OCI-LY1 (cell line): ENCODE results near the gene OR2J3.

Source experiments
- H2AFZ ChIP-seq: fragments of 200-600 bp; sonication (generic), shearing (Covaris generic); 2 replicates; pipeline ENCODE4 v1.6.0; 2014; ENCODE audit warnings: antibody characterized with exemption, mild to moderate bottlenecking, low read length
- H3F3A ChIP-seq: fragments of 200-600 bp; sonication (generic), shearing (Covaris generic); 2 replicates; pipeline ENCODE4 v1.6.0; 2014; ENCODE audit warnings: mild to moderate bottlenecking, antibody characterized with exemption, low read length, moderate library complexity; ENCODE audit not compliant: insufficient read depth
- H3K27ac ChIP-seq: fragments of 200-600 bp; sonication (generic); 2 replicates; pipeline ENCODE4 v1.5.1; 2014; ENCODE audit warnings: low read length, mixed run types, mild to moderate bottlenecking, low read depth; ENCODE audit not compliant: poor library complexity, severe bottlenecking
- H3K27me3 ChIP-seq: fragments of 200-600 bp; sonication (generic); 2 replicates; pipeline ENCODE4 v1.6.0; 2014; ENCODE audit warnings: antibody characterized with exemption, mild to moderate bottlenecking, low read length, moderate library complexity; ENCODE audit not compliant: insufficient read depth
- H3K36me3 ChIP-seq: fragments of 200-600 bp; sonication (generic); 2 replicates; pipeline ENCODE4 v1.6.1; 2014; ENCODE audit warnings: mild to moderate bottlenecking, antibody characterized with exemption, low read length, moderate library complexity, mixed read lengths; ENCODE audit not compliant: insufficient read depth
- H3K4me1 ChIP-seq: fragments of 200-600 bp; sonication (generic); 2 replicates; pipeline ENCODE4 v1.5.1; 2014; ENCODE audit warnings: mild to moderate bottlenecking, low read length, moderate library complexity; ENCODE audit not compliant: insufficient read depth, severe bottlenecking
- H3K4me2 ChIP-seq: fragments of 200-600 bp; sonication (generic), shearing (Covaris generic); 2 replicates; pipeline ENCODE4 v1.6.1; 2014; ENCODE audit warnings: low read length
- H3K4me3 ChIP-seq: fragments of 200-600 bp; sonication (generic); 2 replicates; pipeline ENCODE4 v1.5.1; 2014; ENCODE audit warnings: low read length, low read depth, mild to moderate bottlenecking, mixed read lengths; ENCODE audit not compliant: poor library complexity, severe bottlenecking
- H3K79me2 ChIP-seq: fragments of 200-600 bp; shearing (Covaris generic); 2 replicates; pipeline ENCODE4 v1.6.1; 2016; ENCODE audit warnings: mixed run types, low read length, mixed read lengths; ENCODE audit not compliant: insufficient read depth
- H3K9ac ChIP-seq: fragments of 200-600 bp; sonication (generic), shearing (Covaris generic); 2 replicates; pipeline ENCODE4 v1.6.1; 2014; ENCODE audit warnings: mild to moderate bottlenecking, low read length, mixed read lengths
- H3K9me2 ChIP-seq: fragments of 200-600 bp; sonication (generic), shearing (Covaris generic); 2 replicates; pipeline ENCODE4 v1.6.1; 2014; ENCODE audit warnings: low read depth, mild to moderate bottlenecking, low read length, mixed read lengths
- H3K9me3 ChIP-seq: fragments of 200-600 bp; shearing (Covaris generic); 2 replicates; pipeline ENCODE4 v1.6.1; 2014; ENCODE audit warnings: low read length, mixed read lengths
- H4K20me1 ChIP-seq: fragments of 200-600 bp; sonication (generic), shearing (Covaris generic); 2 replicates; pipeline ENCODE4 v1.6.0; 2016; ENCODE audit warnings: mild to moderate bottlenecking, low read length; ENCODE audit not compliant: insufficient read depth
- CTCF ChIP-seq: fragments of 200-600 bp; sonication (generic), shearing (Covaris generic); IDR thresholded peaks from 2 replicates; pipeline ENCODE4 v1.5.1; 2017; ENCODE audit warnings: mild to moderate bottlenecking, antibody characterized with exemption, low read length, moderate library complexity, mixed read lengths
- EZH2 ChIP-seq: fragments of 200-600 bp; sonication (generic), shearing (Covaris generic); IDR thresholded peaks from 2 replicates; pipeline ENCODE4 v1.8.0; 2017; ENCODE audit warnings: borderline replicate concordance, mixed run types, mild to moderate bottlenecking, antibody characterized with exemption, low read length, moderate library complexity, mixed read lengths

Gene OR2J3

GRCh38 chr6:29081312-29081711 is 26.5 kb upstream of the OR2J3 start:
- no peaks in the 10 kb centered on the region for H3F3A ChIP-seq
- no peaks in the 10 kb centered on the region for H3K27me3 ChIP-seq
- no peaks in the 10 kb centered on the region for H3K9me2 ChIP-seq
- no peak overlapping the region for H3K9ac ChIP-seq
- H2AFZ ChIP-seq: no peak overlapping the region
- no peaks in the 10 kb centered on the region for H3K4me1 ChIP-seq
- no peaks in the 10 kb centered on the region for H4K20me1 ChIP-seq
- H3K79me2 ChIP-seq: no peaks in the 10 kb centered on the region
- TF ChIP-seq EZH2 (no peak), CTCF (no peak)
- no peak overlapping the region for H3K4me3 ChIP-seq
- no peak overlapping the region for H3K4me2 ChIP-seq
- H3K36me3 ChIP-seq: no peaks in the 10 kb centered on the region
- no peak overlapping the region for H3K27ac ChIP-seq
- H3K9me3 ChIP-seq: no peaks in the 10 kb centered on the region

- no peak overlapping the region for H3K27ac ChIP-seq
- no peaks in the 10 kb centered on the region for H3F3A ChIP-seq
- H3K27me3 ChIP-seq: no peaks in the 10 kb centered on the region
- H3K4me3 ChIP-seq: no peak overlapping the region
- no peaks in the 10 kb centered on the region for H4K20me1 ChIP-seq
- no peaks in the 10 kb centered on the region for H3K4me1 ChIP-seq
- H2AFZ ChIP-seq: no peak overlapping the region
- no peaks in the 10 kb centered on the region for H3K36me3 ChIP-seq
- no peak overlapping the region for H3K9ac ChIP-seq
- no peaks in the 10 kb centered on the region for H3K79me2 ChIP-seq
- H3K9me2 ChIP-seq: no peaks in the 10 kb centered on the region
- TF ChIP-seq CTCF (no peak), EZH2 (no peak)
- H3K9me3 ChIP-seq: no peaks in the 10 kb centered on the region
- no peak overlapping the region for H3K4me2 ChIP-seq
Measured at GRCh38 chr6:29082457-29082856, 25.4 kb upstream of the OR2J3 start.

GRCh38 chr6:29087213-29087612 is 20.6 kb upstream of the OR2J3 start, which contains the start of gene OR2B3:
TSS of gene OR2B3 (minus strand) at chr6:29087313. CDS start at chr6:29087248, 65 bp downstream.
- no peaks in the 10 kb centered on the region for H3F3A ChIP-seq
- no peaks in the 10 kb centered on the region for H3K79me2 ChIP-seq
- no peaks in the 10 kb centered on the region for H3K4me1 ChIP-seq
- H3K9me2 ChIP-seq: no peaks in the 10 kb centered on the region
- no peak for TF ChIP-seq CTCF
- no peak within 1 kb of the TSS for H3K4me3 ChIP-seq
- no peak within 1 kb of the TSS; the same call in 1 of the 2 replicates for H2AFZ ChIP-seq
- H3K27me3 ChIP-seq: no peaks in the 10 kb centered on the region
- no peak within 1 kb of the TSS for H3K4me2 ChIP-seq
- no peaks in the 10 kb centered on the region for H4K20me1 ChIP-seq
- no peaks in the 10 kb centered on the region for H3K9me3 ChIP-seq
- H3K27ac ChIP-seq: no peak within 1 kb of the TSS
- no peak within 1 kb of the TSS for H3K9ac ChIP-seq
- no peaks in the 10 kb centered on the region for H3K36me3 ChIP-seq
